HG02943 (cell line): ENCODE results near the gene FBXL13.
"Not testable (repeated sequence)": the region's sequence is repeated elsewhere in the genome, so short reads cannot be mapped to it uniquely, and the experiment has no call there.

ENCODE experiments used
- ATAC-seq: cut with Tn5 transposase; IDR thresholded peaks from one replicate; pipeline ENCODE4 v1.9.1; 2021; ENCODE audit warnings: mild to moderate bottlenecking, low read depth, moderate library complexity; ENCODE audit not compliant: unreplicated experiment

The FBXL13 gene

GRCh38 chr7:103074519-103075336 lies at the start of gene FBXL13, which contains the start of gene ARMC10:
Gene FBXL13 (minus strand): TSS chr7:103074796.
Gene ARMC10 (plus strand): TSS chr7:103075140. CDS start chr7:103075273, 133 bp downstream.
- peak; percentile 90 for ATAC-seq

GRCh38 chr7:103123529-103123928 lies 48.9 kb upstream of the FBXL13 start:
- no peak for ATAC-seq

DNA sequence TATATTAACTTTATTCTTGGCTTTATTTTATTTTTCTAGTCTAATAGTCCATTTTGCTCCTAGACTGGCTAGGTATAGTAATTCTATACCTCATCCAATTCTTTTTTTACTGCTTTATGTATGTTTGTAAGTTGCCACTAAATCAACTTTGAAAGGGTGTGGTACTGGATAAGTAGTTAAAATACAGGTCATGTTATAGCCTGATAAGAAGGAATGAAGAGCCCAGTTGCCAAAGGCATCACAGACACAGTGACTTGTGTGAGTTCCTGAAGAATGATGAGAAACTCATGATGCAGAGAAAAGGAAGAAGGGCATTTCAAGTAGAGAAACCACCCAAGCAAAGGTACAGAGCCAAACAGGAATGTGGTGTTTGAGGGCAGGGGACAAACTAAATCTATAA lies 47.0 kb upstream of the FBXL13 start:
- ATAC-seq: no peak

DNA sequence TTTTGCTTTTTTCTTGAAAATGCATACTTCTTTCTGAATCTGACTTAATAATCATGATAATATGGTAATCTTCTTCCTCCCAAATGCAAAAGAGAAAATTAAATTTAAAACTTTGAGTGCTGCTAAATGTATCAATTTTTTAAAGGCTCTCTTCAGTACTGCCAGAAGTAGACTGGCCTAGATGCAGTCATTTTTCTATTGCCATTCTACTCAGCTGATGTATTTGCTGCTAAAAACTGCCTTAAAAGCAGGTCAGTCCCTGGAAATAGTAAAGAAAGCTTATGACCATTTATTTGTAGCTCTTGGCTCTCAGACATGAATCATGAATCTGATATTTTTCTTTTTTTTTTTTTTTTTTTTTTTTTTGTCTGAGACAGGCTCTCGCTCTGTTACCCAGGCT lies 45.8 kb upstream of the FBXL13 start:
- ATAC-seq: no peak

DNA sequence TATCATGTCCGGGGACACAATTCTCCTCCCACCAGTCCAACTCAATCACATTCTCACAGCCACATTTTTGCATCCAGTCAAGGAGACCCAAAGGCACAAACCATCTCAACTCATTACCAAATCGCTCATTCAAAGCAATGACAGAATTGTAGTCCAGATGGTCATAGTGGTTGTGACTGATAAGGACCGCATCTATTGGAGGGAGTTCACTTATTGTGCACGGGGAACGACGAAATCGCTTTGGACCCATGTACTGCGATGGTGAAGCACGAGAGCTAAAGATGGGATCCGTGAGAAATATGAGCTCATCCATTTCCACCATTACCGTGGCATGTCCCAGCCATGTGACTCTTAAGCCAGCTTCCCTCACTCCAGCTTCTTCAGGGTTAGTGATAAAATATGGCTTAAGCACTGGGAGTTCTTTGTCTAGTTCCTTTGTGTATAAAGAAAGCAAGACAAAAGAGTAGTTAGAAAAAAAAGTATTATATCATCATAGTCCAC lies 45.2 kb upstream of the FBXL13 start:
- ATAC-seq: no peak

GRCh38 chr7:103117465-103117864 lies 42.9 kb upstream of the FBXL13 start:
- no peak for ATAC-seq

GRCh38 chr7:103116991-103117390 lies 42.4 kb upstream of the FBXL13 start:
- ATAC-seq: no peak

GRCh38 chr7:103116511-103116910 lies 41.9 kb upstream of the FBXL13 start:
- no peak for ATAC-seq

DNA sequence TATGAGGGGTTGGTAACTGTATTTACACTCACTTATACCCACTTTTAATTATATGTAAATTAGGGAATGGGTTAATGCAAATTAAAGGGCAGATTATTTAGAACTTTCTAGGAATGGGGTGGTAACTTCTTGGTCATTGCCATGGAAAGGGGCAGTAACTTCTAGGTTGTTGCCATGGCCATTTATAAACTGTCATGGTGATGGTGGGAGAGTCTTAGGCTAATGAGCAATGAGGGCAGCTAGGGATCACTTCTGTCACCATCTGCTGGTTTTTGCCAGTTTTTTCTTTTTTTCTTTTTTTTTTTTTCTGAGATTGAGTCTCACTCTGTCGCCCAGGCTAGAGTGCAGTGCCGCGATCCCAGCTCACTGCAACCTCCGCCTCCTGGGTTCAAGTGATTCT lies 41.2 kb upstream of the FBXL13 start:
- no peak for ATAC-seq

DNA sequence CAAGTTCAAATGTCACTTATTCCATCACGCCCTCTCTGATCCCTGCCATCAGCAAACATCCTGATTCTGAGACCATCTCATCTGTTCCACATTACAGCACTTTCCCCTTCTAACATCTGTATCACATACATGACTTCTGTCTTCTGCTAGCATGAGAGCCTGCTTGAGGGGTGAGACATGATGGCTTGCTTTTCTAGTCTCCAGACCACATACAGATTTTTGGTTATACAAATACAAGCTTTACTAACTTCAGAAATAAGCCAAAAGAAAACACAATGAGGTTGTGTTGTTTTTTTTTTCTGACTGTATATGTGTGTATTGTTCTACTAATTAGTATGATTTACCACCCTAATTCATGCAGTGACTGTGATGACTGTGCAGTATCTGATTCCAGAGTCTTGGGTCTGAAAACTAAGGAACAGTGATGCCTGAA lies 40.0 kb upstream of the FBXL13 start:
- ATAC-seq: no peak

DNA sequence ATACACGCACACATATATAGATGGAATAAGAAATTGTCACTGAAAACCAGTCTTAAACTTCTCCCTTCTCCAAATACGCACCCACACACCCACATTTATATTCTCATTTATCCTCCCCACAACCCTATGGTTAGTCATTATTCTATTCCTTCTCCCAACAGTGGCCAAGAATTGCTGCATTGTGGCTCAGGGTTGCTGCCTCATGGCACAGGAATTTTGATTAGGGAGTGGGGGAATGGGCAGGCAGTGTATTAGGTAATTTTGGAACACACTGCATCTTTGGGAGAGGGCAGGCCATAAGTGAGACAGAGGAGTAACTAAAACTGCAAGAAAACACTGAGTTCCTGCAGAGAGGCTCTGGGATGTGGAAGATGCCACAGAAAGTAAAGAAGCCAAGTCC lies 38.6 kb upstream of the FBXL13 start:
- ATAC-seq: no peak

DNA sequence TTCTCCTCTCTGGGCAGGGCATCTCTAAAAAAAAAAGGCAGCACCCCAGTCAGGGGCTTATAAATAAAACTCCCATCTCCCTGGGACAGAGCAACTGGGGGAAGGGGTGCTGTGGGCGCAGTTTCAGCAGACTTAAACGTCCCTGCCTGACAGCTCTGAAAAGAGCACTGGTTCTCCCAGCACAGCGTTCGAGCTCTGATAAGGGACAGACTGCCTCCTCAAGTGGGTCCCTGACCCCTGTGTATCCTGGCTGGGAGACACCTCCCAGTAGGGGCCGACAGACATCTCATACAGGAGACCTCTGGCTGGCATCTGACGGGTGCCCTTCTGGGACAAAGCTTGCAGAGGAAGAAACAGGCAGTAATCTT lies 32.1 kb upstream of the FBXL13 start:
- ATAC-seq: not testable (repeated sequence)

GRCh38 chr7:103106005-103106702 lies 31.6 kb upstream of the FBXL13 start:
- ATAC-seq: no peak

GRCh38 chr7:103101543-103101942 lies 26.9 kb upstream of the FBXL13 start:
- no peak for ATAC-seq

DNA sequence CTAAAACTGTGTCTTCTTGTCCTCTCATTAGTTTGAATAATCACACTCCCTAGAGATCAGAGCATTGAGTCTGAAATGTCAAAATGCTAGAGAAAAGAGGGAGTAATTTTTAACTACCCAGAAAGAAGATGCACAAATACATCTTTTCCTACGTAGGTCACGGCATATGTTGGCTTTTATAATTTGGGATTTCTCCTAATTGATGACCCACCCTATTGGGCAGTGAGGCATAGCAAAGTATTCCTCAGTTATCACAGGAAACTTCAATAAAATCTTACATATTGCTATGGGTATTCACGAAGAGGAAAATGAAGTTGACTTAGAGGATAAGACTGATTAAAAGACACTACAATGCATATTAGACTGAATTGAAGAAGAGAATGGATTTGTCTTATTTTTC lies 25.8 kb upstream of the FBXL13 start:
- ATAC-seq: no peak

DNA sequence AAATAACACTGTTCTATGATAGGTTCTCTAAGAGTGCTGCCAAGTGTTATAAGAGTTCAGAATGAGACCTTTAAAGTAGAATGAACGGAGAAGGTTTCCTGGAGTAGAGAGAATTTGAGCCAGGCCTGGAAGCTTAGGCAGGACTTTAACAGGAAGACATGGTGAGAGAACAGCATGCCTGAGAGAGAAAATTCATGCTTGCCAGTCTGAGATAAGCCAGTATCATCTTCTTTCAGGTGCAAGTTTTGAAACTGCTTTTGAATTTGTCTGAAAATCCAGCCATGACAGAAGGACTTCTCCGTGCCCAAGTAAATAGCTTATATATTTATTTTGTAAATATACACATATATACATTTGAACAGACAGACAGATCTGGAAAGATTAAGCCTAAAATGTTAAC lies 22.4 kb upstream of the FBXL13 start:
- no peak for ATAC-seq

- ATAC-seq: not testable (repeated sequence)
These were observed 21.0 kb upstream of the FBXL13 start for GRCh38 chr7:103095558-103095957.

DNA sequence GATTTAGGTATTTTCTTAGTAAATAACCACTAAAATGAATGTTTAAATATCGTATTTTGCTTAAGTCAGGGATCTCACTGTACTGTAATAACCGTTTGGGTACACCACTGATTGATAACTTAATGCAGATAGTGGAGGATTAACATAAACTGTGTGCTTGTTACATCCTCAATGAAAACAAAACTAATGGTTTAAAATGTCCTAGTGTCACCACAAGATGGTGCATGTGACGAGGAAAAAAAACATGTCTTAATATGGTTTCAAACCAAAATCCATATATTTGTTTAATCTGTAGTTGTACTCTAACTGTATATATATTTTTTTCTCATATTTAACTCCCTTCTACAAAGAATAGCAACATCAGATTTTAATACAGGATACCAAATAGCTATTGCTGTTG lies 19.5 kb upstream of the FBXL13 start:
- ATAC-seq: no peak

DNA sequence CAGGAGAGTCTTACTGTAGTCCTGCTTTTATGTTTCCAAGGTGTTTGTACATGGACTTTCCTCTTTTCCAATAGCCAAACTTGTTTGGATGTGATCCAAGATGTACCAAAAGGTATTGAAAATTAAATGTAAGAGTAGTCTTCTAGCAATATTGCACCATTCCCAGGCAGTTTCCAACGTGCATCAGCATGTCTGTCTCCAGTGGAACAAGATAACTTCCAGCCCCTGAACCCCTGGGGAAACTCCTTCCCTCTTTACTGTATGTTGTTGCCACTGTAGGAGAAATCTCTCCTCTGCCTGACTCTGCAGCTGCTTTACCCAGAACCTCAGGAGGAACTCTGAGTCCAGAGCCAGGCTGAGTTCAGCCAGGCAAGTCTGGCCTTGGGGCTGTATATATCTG lies 18.8 kb upstream of the FBXL13 start:
- ATAC-seq: no peak

DNA sequence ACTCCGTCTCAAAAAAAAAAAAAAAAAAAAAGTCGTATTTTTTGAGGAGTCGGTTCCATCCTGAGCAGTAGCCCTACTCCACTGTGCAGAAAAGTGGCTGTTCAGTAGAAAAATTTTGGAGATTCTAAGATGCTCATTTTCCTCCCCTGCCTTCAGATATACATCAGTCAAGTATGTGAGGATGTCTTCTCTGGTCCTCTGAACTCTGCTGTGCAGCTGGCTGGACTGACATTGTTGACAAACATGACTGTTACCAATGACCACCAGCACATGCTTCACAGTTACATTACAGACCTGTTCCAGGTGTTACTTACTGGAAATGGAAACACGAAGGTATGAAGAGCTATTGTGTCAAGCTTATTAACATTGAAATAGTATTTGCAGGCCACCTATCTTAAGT lies 17.7 kb upstream of the FBXL13 start:
- ATAC-seq: not testable (repeated sequence)

GRCh38 chr7:103083210-103083609 lies 8.6 kb upstream of the FBXL13 start:
- ATAC-seq: no peak

GRCh38 chr7:103082497-103082896 lies 7.9 kb upstream of the FBXL13 start:
- ATAC-seq: no peak
